HG02588 (cell line): ENCODE measurements around the gene BRINP1.

Source experiments
- ATAC-seq: cut with Tn5 transposase; IDR thresholded peaks from one replicate; pipeline ENCODE4 v1.9.1; 2021; ENCODE audit warnings: mild to moderate bottlenecking, moderate library complexity; ENCODE audit not compliant: unreplicated experiment

The BRINP1 gene

GRCh38 chr9:119368681-119369581, at the start of gene BRINP1:
BRINP1 (minus strand) TSS chr9:119369435; CDS start chr9:119313355, 56,080 bp downstream.
- no peak for ATAC-seq

GRCh38 chr9:119418721-119419120, 49.5 kb upstream of the BRINP1 start:
- ATAC-seq: no peak

- ATAC-seq: no peak
These were observed 47.6 kb upstream of the BRINP1 start for GRCh38 chr9:119416793-119417192.

- ATAC-seq: no peak
These were observed 43.2 kb upstream of the BRINP1 start for GRCh38 chr9:119412399-119412798.

- ATAC-seq: no peak
These were observed 40.3 kb upstream of the BRINP1 start for GRCh38 chr9:119409552-119409951.

GRCh38 chr9:119400606-119401005, 31.4 kb upstream of the BRINP1 start:
- ATAC-seq: no peak

GRCh38 chr9:119398350-119398749, 29.1 kb upstream of the BRINP1 start:
- no peak for ATAC-seq

GRCh38 chr9:119391878-119392277, 22.6 kb upstream of the BRINP1 start:
- ATAC-seq: no peak

- no peak for ATAC-seq
These were observed 6.7 kb upstream of the BRINP1 start for GRCh38 chr9:119375892-119376291.

- no peak for ATAC-seq
These were observed 3.7 kb upstream of the BRINP1 start for GRCh38 chr9:119372951-119373350.

GRCh38 chr9:119370816-119371215, 1.6 kb upstream of the BRINP1 start:
- no peak for ATAC-seq

GRCh38 chr9:119369680-119370366, 588 bp upstream of the BRINP1 start:
- ATAC-seq: no peak

GRCh38 chr9:119368179-119368578, 1.1 kb downstream of the BRINP1 start:
- no peak for ATAC-seq

- no peak for ATAC-seq
These were observed 1.6 kb downstream of the BRINP1 start for GRCh38 chr9:119367683-119368075.

GRCh38 chr9:119366909-119367682, 2.1 kb downstream of the BRINP1 start:
- ATAC-seq: no peak

- ATAC-seq: no peak
These were observed 3.8 kb downstream of the BRINP1 start for GRCh38 chr9:119365291-119366027.

- no peak for ATAC-seq
These were observed 9.0 kb downstream of the BRINP1 start for GRCh38 chr9:119360237-119360636.

- no peak for ATAC-seq
These were observed 11.7 kb downstream of the BRINP1 start for GRCh38 chr9:119357336-119358096.

- ATAC-seq: no peak
These were observed 19.8 kb downstream of the BRINP1 start for GRCh38 chr9:119349351-119349825.
